Colonic mucosa (tissue), 4 donors: ENCODE results near the gene NOTUM. TPM values are rescaled to one million over a fixed set of nuclear protein-coding genes. Genes with fewer than 3 reads are reported as not detected.
A peak's percentile ranks its signal among the peaks of the same experiment; 100 is the strongest.

Source experiments
- DNase-seq: peaks from one replicate; pipeline ENCODE4 v3.0.0-alpha.2; 2020
- H3K27ac ChIP-seq: fragments of 200-600 bp; one replicate; pipeline ENCODE4 v1.8.0; 2021
- H3K27me3 ChIP-seq: fragments of 200-600 bp; one replicate; pipeline ENCODE4 v1.8.0; 2021
- H3K36me3 ChIP-seq: fragments of 200-600 bp; one replicate; pipeline ENCODE4 v1.8.0; 2021
- H3K4me1 ChIP-seq: fragments of 200-600 bp; one replicate; pipeline ENCODE4 v1.8.0; 2021; ENCODE audit warnings: mild to moderate bottlenecking
- H3K4me3 ChIP-seq: fragments of 200-600 bp; one replicate; pipeline ENCODE4 v1.8.0; 2021
- H3K9ac ChIP-seq, 2 donors: one replicate each; pipeline ENCODE4 v1.7.0; 2013; ENCODE audit warnings: control low read depth in 2 of 2, low read depth in 2 of 2, low read length in 2 of 2
- H3K9me3 ChIP-seq: fragments of 200-600 bp; one replicate; pipeline ENCODE4 v1.8.0; 2021
- intact Hi-C: fragments of 100-400 bp; cut with DNase I; formaldehyde crosslinking; loops from one replicate; pipeline ENCODE4 v1.14.1; 2022
- total RNA-seq, 2 donors: library from RNA; stranded (reverse); fragmentation: NEBNext Ultra II Directional in 1 of 2; extraction: Animal tissue kit (Norgen Biotek cat#: 25700) in 1 of 2; gene quantifications; one replicate each; pipeline ENCODE4 v1.2.1, GENCODE V29; 2021
- TF ChIP-seq, protein P1 (sequence below): fragments of 200-600 bp; IDR thresholded peaks from one replicate; pipeline ENCODE4 v1.8.0; 2022; ENCODE audit warnings: antibody characterized with exemption, mild to moderate bottlenecking
- donor health status: healthy.
- donor health status: DM: no; HTN: no; CAD: no.
- donor health status: DM: no; HTN: no; CAD: no.

The NOTUM gene
- total RNA-seq, 2 donors from 2014 or later = 0.57 TPM; not detected in 1

DNA sequence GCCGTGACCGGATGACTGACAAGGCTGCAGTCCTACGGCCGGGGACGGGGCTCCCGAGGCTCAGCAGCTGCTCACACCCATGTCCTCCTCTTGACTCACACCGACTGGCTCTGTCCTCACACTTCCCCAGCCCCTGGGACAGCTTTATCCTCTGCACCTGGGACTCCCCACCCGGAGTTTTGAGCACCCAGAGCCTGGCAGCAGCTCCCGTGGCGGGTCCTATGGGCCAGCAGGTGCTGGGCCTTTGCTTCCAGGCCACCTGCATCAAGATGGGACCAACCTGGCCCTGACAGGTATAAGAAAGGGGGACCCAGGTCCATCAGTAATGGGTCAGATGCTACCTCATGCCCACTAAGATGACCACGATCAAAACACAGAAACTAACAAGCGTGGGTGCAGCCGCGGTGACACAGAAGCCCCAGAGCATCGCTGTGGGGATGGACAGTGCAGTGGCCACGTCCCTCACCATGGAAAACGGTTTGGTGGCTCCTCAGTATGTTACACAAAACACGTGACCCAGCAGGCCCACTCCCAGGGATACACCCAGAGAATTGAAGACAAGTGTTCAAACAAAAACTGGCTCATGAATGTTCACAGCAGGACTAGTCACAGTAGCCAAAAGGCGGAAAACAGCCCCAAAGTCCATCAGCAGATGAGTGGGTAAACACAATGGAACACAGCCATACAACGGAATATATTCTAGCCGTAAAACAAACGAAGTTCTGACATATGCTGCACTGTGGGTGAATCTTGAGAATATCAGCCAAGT is 3.3 kb upstream of the NOTUM start:
- Histone ChIP-seq H3K27me3 (peaks cover 44% of the 10 kb centered on the region), H3K9ac (no peak overlapping the region), H3K9me3 (no peaks in the 10 kb centered on the region), H3K36me3 (no peaks in the 10 kb centered on the region), H3K4me3 (no peak overlapping the region), H3K4me1 (peaks cover 22% of the 10 kb centered on the region), H3K27ac (no peak overlapping the region)
- intact Hi-C loops = no loop called here
- DNase-seq = no peak
- TF ChIP-seq, protein P1, sequence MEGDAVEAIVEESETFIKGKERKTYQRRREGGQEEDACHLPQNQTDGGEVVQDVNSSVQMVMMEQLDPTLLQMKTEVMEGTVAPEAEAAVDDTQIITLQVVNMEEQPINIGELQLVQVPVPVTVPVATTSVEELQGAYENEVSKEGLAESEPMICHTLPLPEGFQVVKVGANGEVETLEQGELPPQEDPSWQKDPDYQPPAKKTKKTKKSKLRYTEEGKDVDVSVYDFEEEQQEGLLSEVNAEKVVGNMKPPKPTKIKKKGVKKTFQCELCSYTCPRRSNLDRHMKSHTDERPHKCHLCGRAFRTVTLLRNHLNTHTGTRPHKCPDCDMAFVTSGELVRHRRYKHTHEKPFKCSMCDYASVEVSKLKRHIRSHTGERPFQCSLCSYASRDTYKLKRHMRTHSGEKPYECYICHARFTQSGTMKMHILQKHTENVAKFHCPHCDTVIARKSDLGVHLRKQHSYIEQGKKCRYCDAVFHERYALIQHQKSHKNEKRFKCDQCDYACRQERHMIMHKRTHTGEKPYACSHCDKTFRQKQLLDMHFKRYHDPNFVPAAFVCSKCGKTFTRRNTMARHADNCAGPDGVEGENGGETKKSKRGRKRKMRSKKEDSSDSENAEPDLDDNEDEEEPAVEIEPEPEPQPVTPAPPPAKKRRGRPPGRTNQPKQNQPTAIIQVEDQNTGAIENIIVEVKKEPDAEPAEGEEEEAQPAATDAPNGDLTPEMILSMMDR = no peak

DNA sequence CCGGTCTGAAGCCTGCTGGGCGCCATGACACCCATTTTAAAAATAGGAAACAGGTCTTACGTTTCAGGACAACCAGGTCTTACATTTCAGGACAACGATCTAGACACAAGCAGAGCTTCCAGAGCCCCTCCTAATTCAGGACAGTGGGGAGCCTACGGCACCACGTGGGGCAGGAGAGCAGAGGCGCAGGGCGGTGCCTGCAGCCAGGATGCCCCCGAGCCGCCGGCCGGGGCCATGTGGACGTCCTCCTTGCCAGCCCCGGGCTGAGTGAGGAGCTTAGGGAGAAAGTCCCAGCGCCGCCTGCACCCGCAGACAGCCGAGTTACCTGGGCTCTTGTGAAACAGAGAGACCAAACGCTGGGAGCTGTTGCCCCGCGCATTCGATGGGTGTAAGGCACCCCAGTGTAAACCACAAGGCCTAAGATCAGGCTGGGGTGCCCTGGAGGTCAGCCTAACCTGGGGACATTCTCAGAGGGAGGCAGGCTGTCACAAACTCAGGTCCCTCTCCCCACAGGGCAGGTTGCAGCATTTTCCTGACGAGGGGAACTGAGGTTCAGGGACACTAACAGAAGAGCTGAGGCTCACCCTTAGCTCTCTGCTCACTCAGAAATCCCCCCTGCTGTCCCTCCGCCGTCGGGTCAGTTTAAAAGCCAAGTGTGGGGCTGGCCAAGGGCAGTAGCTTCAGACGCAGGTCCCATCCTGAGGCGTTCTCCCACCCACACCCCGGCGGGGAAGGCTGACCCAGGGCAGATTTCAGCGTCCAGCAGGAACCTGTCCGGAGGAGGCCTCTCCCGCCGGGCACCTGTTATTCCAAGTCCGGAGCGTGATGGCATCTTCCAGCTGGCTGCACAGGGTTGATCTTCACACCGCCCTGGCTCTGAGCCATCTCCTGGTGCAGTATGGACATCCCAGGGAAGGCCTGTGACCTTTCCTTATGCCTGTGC is 1.8 kb upstream of the NOTUM start:
- peaks cover 15% of the 10 kb centered on the region for H3K4me1 ChIP-seq
- no peak overlapping the region for H3K27ac ChIP-seq
- no peaks in the 10 kb centered on the region for H3K36me3 ChIP-seq
- DNase-seq = no peak
- no peaks in the 10 kb centered on the region for H3K9me3 ChIP-seq
- no peak overlapping the region for H3K4me3 ChIP-seq
- H3K27me3 ChIP-seq = peaks cover 55% of the 10 kb centered on the region
- H3K9ac ChIP-seq = no peak overlapping the region
- TF ChIP-seq, protein P1 = no peak
- intact Hi-C loops = no loop called here

DNA sequence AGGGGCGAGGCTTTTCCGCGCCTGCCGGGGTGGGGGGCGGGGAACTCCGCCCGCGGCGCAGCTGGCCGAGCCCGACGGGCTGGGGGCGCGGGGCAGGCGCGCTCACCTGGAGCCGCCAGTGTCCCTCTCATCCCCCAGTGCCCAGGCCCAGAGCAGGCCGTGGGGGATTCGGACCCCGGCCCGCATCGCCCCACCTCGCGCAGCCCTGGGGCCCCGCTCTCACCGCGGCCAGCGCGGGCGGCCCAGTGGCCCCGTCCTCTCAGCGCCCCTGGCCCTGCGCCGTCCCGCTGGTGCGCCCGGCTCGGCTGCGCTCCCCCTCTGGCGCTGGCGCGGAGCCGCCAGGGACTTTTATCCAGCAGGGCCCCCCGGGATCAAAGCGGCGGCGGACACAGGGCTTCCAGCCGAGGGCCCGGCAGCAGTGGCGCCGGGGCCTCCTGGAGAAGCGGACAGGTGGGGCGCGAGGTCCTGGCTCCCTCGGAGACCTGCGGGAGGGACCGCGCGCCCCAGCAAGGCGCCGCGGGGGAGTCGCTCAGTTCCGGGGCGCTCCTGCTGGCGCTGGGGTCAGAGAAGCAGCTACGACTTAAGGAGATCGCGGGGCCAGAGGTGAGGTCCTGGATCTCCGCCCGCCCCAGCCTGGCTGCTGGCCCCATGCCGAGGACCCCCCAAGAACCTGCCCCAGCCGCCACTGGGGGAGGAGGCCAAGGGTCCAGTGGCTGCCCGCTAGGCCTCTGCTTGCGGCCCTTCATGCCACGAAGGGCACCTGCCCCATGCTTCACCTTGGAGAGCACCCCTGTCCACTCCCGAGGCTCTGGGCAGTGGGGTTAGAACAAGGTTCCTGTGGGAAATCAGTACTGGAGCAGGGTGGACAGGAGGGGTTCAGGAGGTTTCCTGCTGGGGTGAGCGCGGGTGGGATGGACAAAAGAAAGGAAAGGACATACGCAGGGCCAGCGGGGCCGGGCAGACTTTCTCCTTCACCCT is 823 bp upstream of the NOTUM start:
- Histone ChIP-seq H3K27ac (no peak overlapping the region), H3K4me1 (peaks cover 8% of the 10 kb centered on the region), H3K27me3 (peaks cover 55% of the 10 kb centered on the region), H3K4me3 (no peak overlapping the region), H3K36me3 (no peaks in the 10 kb centered on the region), H3K9ac (no peak overlapping the region), H3K9me3 (no peaks in the 10 kb centered on the region)
- no peak for DNase-seq
- intact Hi-C loops = no loop called here
- TF ChIP-seq, protein P1 = no peak

DNA sequence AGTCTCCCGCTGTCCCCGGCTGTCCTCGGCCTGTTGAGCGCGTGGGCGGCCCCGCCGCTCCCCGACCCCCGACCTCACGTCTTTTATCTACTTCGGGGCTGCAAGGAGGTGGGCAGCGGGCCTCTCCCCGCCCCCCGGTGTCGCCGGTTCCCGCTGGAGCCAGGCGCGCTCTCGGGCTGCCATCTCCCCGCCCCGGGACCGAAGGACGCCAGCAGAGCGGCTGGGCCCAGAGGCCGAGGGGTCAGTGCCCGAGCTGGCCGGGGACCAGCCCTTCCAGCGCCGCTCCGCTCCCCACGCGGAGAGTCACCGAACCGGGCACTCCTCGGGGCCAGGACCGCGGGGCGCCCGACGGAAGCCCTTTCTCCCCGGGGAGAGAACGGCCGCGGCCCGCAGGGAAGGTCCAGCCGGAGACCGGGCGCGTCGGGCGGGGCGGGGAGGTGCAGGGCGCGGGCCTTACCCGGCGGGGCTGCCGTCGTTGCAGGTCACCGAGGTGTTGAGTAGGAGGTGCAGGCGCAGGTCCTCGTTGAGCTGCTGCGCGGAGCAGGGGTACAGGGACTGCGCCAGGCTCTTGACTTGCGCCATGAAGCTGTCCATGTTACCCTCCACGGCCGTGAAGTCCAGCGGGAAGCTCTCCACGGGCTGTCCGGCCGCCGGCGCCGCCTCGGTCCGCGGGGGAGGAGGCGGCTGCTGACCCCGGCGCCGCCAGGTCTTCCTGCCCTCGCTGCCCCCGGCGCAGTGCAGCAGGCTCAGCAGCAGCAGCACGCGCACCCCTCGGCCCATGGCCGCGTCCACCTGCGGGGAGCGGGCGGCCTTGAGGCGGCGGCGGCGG is 643 bp downstream of the NOTUM start:
- peaks cover 55% of the 10 kb centered on the region for H3K27me3 ChIP-seq
- H3K9me3 ChIP-seq = no peaks in the 10 kb centered on the region
- no peaks in the 10 kb centered on the region for H3K36me3 ChIP-seq
- no peak for DNase-seq
- intact Hi-C loops = no loop called here
- H3K4me3 ChIP-seq = peak overlapping the region; percentile 48
- H3K4me1 ChIP-seq = peaks cover 8% of the 10 kb centered on the region
- TF ChIP-seq, protein P1 = no peak
- peak overlapping the region in 1 of 2 donors; percentile 35 for H3K9ac ChIP-seq
- H3K27ac ChIP-seq = no peak overlapping the region
